GM10248 (cell line): ENCODE data around the gene KCNIP3.

Experiments
- CTCF ChIA-PET: fragments of 300-600 bp; sonication (Branson Sonifier 250); formaldehyde crosslinking; extraction: SDS; loops from one replicate; lab custom pipeline; 2021; ENCODE audit warnings: antibody characterized with exemption; lab: Yijun Ruan, JAX
- POLR2A ChIA-PET: fragments of 350-650 bp; sonication (Branson Sonifier 250); formaldehyde crosslinking; extraction: SDS; loops from one replicate; lab custom pipeline; 2020; ENCODE audit warnings: antibody characterized with exemption; lab: Yijun Ruan, JAX
- DNase-seq: peaks from one replicate; pipeline ENCODE4 v3.0.0; 2012; ENCODE audit errors: extremely low spot score
- CTCF ChIP-seq: IDR thresholded peaks from 2 replicates; pipeline ENCODE4 v1.5.1; 2012; ENCODE audit warnings: mild to moderate bottlenecking, low read depth; ENCODE audit errors: extremely low read depth, missing control alignments, control extremely low read depth

The KCNIP3 gene

GRCh38 chr2:95391641-95392310 is 94.6 kb downstream of the KCNIP3 start:
- DNase-seq, result peak; percentile 8
- CTCF ChIA-PET, result interaction anchor here (1.7 kb wide), 1 partner anchor 23 kb away, joined by 4 read pairs; no protein-coding TSS in a partner anchor
- POLR2A ChIA-PET, result no interaction called here
- TF ChIP-seq CTCF, result no peak

GRCh38 chr2:95392320-95392719 is 95.2 kb downstream of the KCNIP3 start:
- no peak for DNase-seq
- ChIA-PET POLR2A (no interaction called here), CTCF (interaction anchor here (1.2 kb wide), 1 partner anchor 336 kb away, joined by 4 read pairs; no protein-coding TSS in a partner anchor)
- TF ChIP-seq CTCF, result no peak

GRCh38 chr2:95392730-95393455 is 95.7 kb downstream of the KCNIP3 start:
- TF ChIP-seq CTCF, result no peak
- POLR2A ChIA-PET, result no interaction called here
- peak; percentile 14 for DNase-seq
- CTCF ChIA-PET, result interaction anchor here (0.8 to 1.3 kb wide), 3 partner anchors 9 to 336 kb away, joined by 3 to 6 read pairs (median 4); partner anchors contain the start of gene FAHD2A

- no peak for TF ChIP-seq CTCF
- ChIA-PET CTCF (interaction anchor here (0.8 to 1.3 kb wide), 2 partner anchors 8 to 10 kb away, joined by 3 to 6 read pairs; partner anchors contain the start of gene FAHD2A), POLR2A (no interaction called here)
- DNase-seq, result no peak
Observed at GRCh38 chr2:95393901-95394300, 96.8 kb downstream of the KCNIP3 start.

- ChIA-PET POLR2A (no interaction called here), CTCF (interaction anchor here (1.6 kb wide), 1 partner anchor 10 kb away, joined by 4 read pairs; no protein-coding TSS in a partner anchor)
- DNase-seq, result no peak
- TF ChIP-seq CTCF, result no peak
Observed at GRCh38 chr2:95399061-95399460, 101.9 kb downstream of the KCNIP3 start.

- ChIA-PET POLR2A (no interaction called here), CTCF (interaction anchor here (1.0 to 4.0 kb wide), 5 partner anchors 8 to 328 kb away, joined by 3 to 47 read pairs (median 3); no protein-coding TSS in a partner anchor)
- DNase-seq, result no peak
- TF ChIP-seq CTCF, result no peak
Observed at GRCh38 chr2:95401480-95401879, 104.3 kb downstream of the KCNIP3 start.

- POLR2A ChIA-PET, result interaction anchor here (0.6 kb wide), 1 partner anchor 1180 kb away, joined by 3 read pairs; no protein-coding TSS in a partner anchor
- CTCF ChIA-PET, result interaction anchor here (1.0 to 4.0 kb wide), 6 partner anchors 9 to 327 kb away, joined by 3 to 47 read pairs (median 8); no protein-coding TSS in a partner anchor
- peak; percentile 21 for DNase-seq
Observed at GRCh38 chr2:95402004-95402369, 104.8 kb downstream of the KCNIP3 start.
